HG03064 (cell line): ENCODE measurements around the gene DNAAF9.
"Not testable (repeated sequence)": the region's sequence is repeated elsewhere in the genome, so short reads cannot be mapped to it uniquely, and the experiment has no call there.

Experiments used
- ATAC-seq: cut with Tn5 transposase; IDR thresholded peaks from one replicate; pipeline ENCODE4 v1.9.1; 2021; ENCODE audit warnings: low read depth; ENCODE audit not compliant: unreplicated experiment

Gene DNAAF9

DNA sequence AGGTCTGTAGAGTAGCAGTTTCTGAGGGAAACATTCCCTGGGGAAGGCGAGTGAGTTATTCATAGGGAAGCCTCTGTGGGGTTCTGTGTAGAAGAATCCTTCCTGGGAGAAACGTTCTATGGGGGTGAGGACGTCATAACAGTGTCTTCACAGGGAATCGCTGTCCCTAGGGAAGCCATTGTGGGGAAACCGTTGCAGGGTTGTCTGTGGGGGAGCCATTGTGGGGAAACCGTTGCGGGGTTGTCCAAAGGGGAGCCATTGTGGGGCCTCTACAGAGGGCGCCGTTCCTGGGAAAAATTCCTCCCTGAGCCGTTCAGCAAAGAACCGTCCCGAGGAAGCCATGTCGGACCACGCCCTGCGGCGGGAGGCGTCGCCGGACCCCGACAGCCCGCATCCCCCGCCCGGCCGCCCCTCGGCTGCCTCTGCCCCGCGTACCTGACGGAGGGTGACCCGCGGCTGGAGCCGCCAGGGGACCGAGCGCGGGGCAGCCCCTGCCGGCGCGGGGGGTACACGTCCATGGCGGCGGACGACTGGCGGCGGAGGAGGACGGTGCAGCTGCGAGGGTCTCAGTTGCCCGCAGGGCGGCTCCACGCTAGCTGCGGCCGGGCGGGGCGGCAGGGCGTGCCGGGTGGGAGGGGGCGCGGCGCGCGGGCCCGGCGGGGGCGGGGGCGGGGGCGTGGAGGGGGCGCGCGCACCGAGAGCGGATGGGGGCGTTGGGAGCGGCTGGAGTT is at the start of gene DNAAF9:
DNAAF9 (minus strand) TSS at position 630 of the 731 bp plus-strand sequence; CDS start at position 518, 112 bp downstream.
- ATAC-seq, result no peak

- no peak for ATAC-seq
These were observed 49.2 kb upstream of the DNAAF9 start for GRCh38 chr20:3456648-3457047.

GRCh38 chr20:3454831-3455230 is 47.4 kb upstream of the DNAAF9 start:
- ATAC-seq, result no peak

DNA sequence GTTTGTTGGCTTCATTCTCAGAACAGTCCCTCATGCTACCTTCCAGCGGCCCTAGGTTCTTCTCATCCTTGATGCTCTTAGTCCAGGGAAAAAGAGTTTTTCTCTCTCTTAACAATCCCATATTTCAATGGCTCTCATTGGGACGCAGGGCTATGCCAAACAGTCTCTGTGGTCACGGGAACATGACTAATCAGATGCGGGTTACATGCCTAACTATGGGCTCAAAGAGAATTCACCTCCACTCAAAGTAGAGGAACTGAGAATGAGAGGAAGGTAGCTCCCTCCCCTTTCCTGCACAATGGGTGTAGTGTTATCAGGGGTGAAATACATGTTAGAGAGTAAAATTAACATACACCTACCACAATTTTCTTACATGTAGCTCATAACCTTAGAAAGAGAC is 45.2 kb upstream of the DNAAF9 start:
- ATAC-seq, result no peak

GRCh38 chr20:3452136-3452535 is 44.7 kb upstream of the DNAAF9 start:
- ATAC-seq, result no peak

DNA sequence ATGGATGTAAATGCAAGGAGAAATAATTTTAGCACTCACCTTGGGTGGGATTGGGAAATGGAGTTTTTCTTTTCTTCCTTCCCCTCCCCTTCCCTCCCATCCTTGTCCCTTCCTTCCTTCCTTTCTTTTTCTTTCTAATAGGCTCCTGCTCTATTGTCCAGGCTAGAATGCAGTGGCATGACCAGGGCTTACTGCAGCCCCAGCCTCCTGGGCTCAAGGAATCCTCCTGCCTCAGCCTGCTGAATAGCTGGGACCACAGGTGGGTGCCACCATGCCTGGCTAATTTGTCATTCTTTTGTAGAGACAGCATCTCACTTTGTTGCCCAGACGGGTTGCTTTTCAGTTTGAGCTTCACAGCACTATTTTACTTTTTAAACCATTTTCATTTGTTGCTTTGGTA is 41.9 kb upstream of the DNAAF9 start:
- ATAC-seq, result no peak

DNA sequence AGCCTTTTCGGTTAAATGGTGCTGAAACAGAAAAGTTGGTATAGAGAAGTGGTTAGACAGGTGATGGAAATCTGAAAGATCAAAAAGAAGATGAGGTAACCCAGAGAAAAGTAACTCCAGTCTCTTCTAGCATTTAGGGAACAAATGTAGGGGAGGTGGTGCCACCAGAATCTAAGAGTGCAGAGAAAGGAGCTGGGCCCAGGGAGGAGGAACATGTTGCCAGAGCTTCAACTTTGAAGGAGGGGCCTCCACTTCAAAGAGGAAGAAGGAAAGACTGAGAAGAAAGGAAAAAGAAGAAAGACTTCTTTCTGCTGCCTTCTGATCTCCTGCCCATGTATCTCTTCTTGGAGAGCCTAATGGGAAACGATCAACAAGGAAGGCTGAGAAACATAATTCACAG is 39.9 kb upstream of the DNAAF9 start:
- ATAC-seq, result no peak

- no peak for ATAC-seq
These were observed 39.3 kb upstream of the DNAAF9 start for GRCh38 chr20:3446779-3447178.

- no peak for ATAC-seq
These were observed 29.6 kb upstream of the DNAAF9 start for GRCh38 chr20:3436864-3437574.

- ATAC-seq, result no peak
These were observed 26.8 kb upstream of the DNAAF9 start for GRCh38 chr20:3434232-3434631.

DNA sequence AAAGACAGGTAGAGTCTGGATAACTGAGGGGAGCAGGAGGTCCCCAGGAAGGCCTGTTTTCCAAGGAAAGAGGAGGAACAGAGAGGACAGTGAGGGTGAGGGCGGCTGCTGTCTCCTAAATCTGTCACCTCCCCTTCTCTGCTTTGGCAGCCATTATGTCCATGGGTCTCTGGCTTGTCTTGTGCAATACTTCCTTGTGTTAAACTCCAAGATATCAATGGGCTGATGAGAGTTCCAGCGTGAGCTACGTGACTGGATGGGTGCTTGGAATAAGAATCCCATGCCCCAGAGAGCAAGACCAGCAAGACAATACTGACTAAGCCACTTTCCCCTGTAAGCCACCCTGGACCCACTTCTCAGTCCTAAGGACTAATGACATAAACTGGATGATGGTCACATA is 26.3 kb upstream of the DNAAF9 start:
- ATAC-seq, result no peak

DNA sequence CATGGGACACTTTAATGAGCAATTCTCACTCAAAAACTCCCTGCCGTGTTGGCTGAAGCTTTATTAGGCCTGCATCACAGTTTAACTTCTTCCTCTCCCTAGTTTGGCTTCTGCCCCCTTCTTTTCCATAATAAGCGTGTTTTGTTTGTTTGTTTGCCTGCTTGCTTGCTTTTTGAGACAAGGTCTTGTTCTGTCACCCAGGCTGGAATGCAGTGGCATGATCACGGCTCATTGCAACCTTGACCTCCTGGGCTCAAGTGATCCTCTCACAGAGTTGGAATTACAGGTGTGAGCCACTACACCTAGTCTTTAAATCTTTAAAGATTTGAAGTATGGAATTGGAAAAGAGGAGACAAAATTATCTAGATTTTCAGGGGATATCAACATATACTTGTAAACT is 25.4 kb upstream of the DNAAF9 start:
- no peak for ATAC-seq

GRCh38 chr20:3431109-3431508 is 23.6 kb upstream of the DNAAF9 start:
- no peak for ATAC-seq

DNA sequence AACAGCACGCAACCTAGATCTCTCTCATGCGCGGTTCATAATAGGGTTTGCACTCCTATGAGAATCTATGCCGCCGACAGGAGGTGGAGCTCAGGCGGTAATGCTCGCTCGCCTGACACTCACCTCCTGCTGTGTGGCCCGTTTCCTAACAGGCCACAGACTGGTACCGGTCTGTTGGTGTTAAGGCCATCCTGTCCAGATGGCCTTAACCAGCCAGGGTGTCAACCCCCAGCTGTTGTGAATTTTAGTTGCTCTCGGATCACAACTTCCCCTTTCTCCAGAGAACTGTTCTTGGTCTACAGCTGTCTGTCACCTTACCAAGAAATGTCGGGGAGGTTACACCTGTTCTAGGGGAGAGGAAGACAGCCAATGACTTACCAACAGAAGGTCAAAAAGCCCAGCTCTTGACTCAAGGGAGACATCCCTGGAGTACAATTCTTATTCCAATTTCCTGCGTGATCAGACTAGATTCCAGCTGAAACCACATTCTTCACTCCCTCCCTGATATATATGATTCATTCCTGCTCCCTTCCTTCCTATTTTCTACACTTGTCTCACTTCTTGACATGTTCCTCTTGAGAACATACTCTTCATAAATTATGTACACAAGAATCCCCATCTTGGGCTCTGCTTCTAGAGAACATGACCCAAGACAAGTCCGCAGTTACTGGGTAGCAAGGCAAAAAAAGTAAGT is 23.1 kb upstream of the DNAAF9 start:
- ATAC-seq, result peak; percentile 70

GRCh38 chr20:3426766-3427165 is 19.3 kb upstream of the DNAAF9 start:
- ATAC-seq, result not testable (repeated sequence)

DNA sequence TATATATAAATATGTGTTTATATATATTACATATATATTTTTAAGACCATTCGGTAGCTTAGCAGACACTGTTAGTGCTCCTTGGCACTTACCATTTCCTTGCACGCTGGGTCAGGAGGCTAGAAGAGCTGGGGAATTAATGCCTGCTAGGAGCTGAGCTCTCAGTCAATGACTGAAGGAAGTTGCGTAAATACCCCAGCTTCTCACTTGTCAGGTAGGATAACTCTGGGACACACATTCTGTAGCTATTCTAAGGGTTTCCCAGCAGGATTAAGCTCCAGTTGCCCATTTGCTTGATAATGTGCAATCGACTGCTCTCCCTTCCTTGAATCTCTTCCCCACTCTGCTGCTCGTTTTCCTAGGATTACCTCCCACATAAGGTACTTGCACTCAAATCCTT is 15.7 kb upstream of the DNAAF9 start:
- no peak for ATAC-seq

GRCh38 chr20:3421985-3422384 is 14.5 kb upstream of the DNAAF9 start:
- no peak for ATAC-seq

- peak; percentile 75 for ATAC-seq
These were observed 12.8 kb upstream of the DNAAF9 start for GRCh38 chr20:3420211-3420707.

- ATAC-seq, result not testable (repeated sequence)
These were observed 10.7 kb upstream of the DNAAF9 start for GRCh38 chr20:3418161-3418560.

GRCh38 chr20:3414122-3414521 is 6.7 kb upstream of the DNAAF9 start:
- ATAC-seq, result no peak

GRCh38 chr20:3413393-3413889 is 6.0 kb upstream of the DNAAF9 start:
- ATAC-seq, result no peak
